PC-3 (cell line): ENCODE results near the gene ANP32E. TPM values are rescaled to one million over a fixed set of nuclear protein-coding genes. Genes with fewer than 3 reads are reported as not detected.
"Not testable (repeated sequence)": the region's sequence is repeated elsewhere in the genome, so short reads cannot be mapped to it uniquely, and the experiment has no call there.

Experiments used
- ATAC-seq: fragments of 200-7000 bp; cut with Tn5 transposase; 2 replicates; pipeline ENCODE4 v1.9.1; 2020; ENCODE audit warnings: mild to moderate bottlenecking, moderate library complexity
- BruUV-seq: library from RNA; stranded (reverse); fragments of 400-500 nt; replicated peaks from 2 replicates; lab custom pipeline; 2021; lab: Mats Ljungman, UMichigan
- CTCF ChIA-PET: fragments of 300-600 bp; sonication (Branson Sonifier 250); formaldehyde crosslinking; loops from one replicate; lab custom pipeline; 2022; ENCODE audit warnings: antibody characterized with exemption; lab: Charles Lee
- POLR2A ChIA-PET: fragments of 300-600 bp; sonication (Branson Sonifier 250); formaldehyde crosslinking; loops from one replicate; lab custom pipeline; 2022; ENCODE audit warnings: antibody characterized with exemption; ENCODE audit not compliant: unreplicated experiment; lab: Charles Lee
- DNase-seq: peaks from one replicate; pipeline ENCODE4 v3.0.0-alpha.2; 2015
- H2AFZ ChIP-seq: fragments of 300-600 bp; sonication (generic); 2 replicates; pipeline ENCODE4 v1.6.0; 2016; ENCODE audit warnings: antibody characterized with exemption, low read length
- H3F3A ChIP-seq: fragments of 300-600 bp; sonication (generic); one replicate; pipeline ENCODE4 v1.6.0; 2017; ENCODE audit warnings: antibody characterized with exemption, low read length, control low read depth, mild to moderate bottlenecking; ENCODE audit not compliant: unreplicated experiment
- H3K27ac ChIP-seq: fragments of 300-600 bp; sonication (generic); 2 replicates; pipeline ENCODE4 v1.5.1; 2016; ENCODE audit warnings: mild to moderate bottlenecking, low read length
- H3K27me3 ChIP-seq: fragments of 300-600 bp; sonication (generic); 2 replicates; pipeline ENCODE4 v1.6.1; 2016; ENCODE audit warnings: low read length, mixed read lengths
- H3K36me3 ChIP-seq: fragments of 300-600 bp; sonication (generic); 2 replicates; pipeline ENCODE4 v1.6.1; 2016; ENCODE audit warnings: low read depth, mixed run types, low read length, mixed read lengths
- H3K4me1 ChIP-seq: fragments of 300-600 bp; sonication (generic); 2 replicates; pipeline ENCODE4 v1.5.1; 2016; ENCODE audit warnings: low read length; ENCODE audit not compliant: insufficient read depth
- H3K4me2 ChIP-seq: fragments of 300-600 bp; sonication (generic); 2 replicates; pipeline ENCODE4 v1.6.0; 2016; ENCODE audit warnings: low read length
- H3K4me3 ChIP-seq: fragments of 300-600 bp; sonication (generic); 2 replicates; pipeline ENCODE4 v1.5.1; 2016; ENCODE audit warnings: mild to moderate bottlenecking, low read length, mixed read lengths
- H3K79me2 ChIP-seq: fragments of 300-600 bp; sonication (generic); 2 replicates; pipeline ENCODE4 v1.6.1; 2017; ENCODE audit warnings: low read length, mixed read lengths
- H3K9ac ChIP-seq: fragments of 300-600 bp; sonication (generic); 2 replicates; pipeline ENCODE4 v1.6.0; 2016; ENCODE audit warnings: mild to moderate bottlenecking, low read length
- H3K9me2 ChIP-seq: fragments of 300-600 bp; sonication (generic); replicated peaks from 2 replicates; pipeline ENCODE4 v1.6.1; 2016; ENCODE audit warnings: mixed run types, low read length, mixed read lengths
- H3K9me3 ChIP-seq: fragments of 300-600 bp; sonication (generic); 2 replicates; pipeline ENCODE4 v1.6.1; 2016; ENCODE audit warnings: low read length, mixed read lengths
- H4K20me1 ChIP-seq: fragments of 300-600 bp; sonication (generic); 2 replicates; pipeline ENCODE4 v1.6.1; 2016; ENCODE audit warnings: low read length, mixed read lengths
- CTCF ChIP-seq: fragments of 300-600 bp; sonication (generic); conservative IDR thresholded peaks from 2 replicates; pipeline ENCODE4 v1.5.1; 2017; ENCODE audit warnings: antibody characterized with exemption, low read depth, mild to moderate bottlenecking, low read length
- EZH2 ChIP-seq: fragments of 300-600 bp; sonication (generic); IDR thresholded peaks from one replicate; pipeline ENCODE4 v1.6.1; 2017; ENCODE audit warnings: antibody characterized with exemption, mild to moderate bottlenecking, low read length; ENCODE audit not compliant: unreplicated experiment
- EZH2phosphoT487 ChIP-seq: fragments of 300-600 bp; sonication (generic); IDR thresholded peaks from 2 replicates; pipeline ENCODE4 v1.6.1; 2018; ENCODE audit warnings: mild to moderate bottlenecking, antibody characterized with exemption, low read length, borderline replicate concordance
- intact Hi-C: fragments of 100-400 bp; cut with micrococcal nuclease; formaldehyde crosslinking; loops from 2 replicates; pipeline ENCODE4 v1.9.0; 2023
- total RNA-seq: library from RNA; depleted of rRNA; stranded (reverse); fragments of >200 nt; gene quantifications from 2 replicates; pipeline ENCODE4 v1.2.3, GENCODE V29; 2014

ANP32E gene
- total RNA-seq, 1 experiment from 2014 or later: 42.0 TPM

- Histone ChIP-seq H3K27me3 (no peaks in the 10 kb centered on the region), H3K36me3 (no peaks in the 10 kb centered on the region), H3K79me2 (peaks cover 32% of the 10 kb centered on the region), H3K27ac (no peak overlapping the region), H3K9ac (no peak overlapping the region), H2AFZ (no peak overlapping the region), H4K20me1 (peaks cover 4% of the 10 kb centered on the region; the same call in 1 of the 2 replicates), H3K4me1 (peaks cover 21% of the 10 kb centered on the region), H3K9me3 (no peaks in the 10 kb centered on the region), H3K4me2 (no peak overlapping the region), H3F3A (no peaks in the 10 kb centered on the region), H3K9me2 (no peaks in the 10 kb centered on the region), H3K4me3 (no peak overlapping the region)
- BruUV-seq: no TSS peak
- ChIA-PET CTCF (no interaction called here), POLR2A (no interaction called here)
- TF ChIP-seq CTCF (no peak), EZH2phosphoT487 (no peak), EZH2 (no peak)
- no peak for DNase-seq
- no peak for ATAC-seq
- intact Hi-C loops: no loop called here
These were observed 1.8 kb upstream of the ANP32E start for GRCh38 chr1:150237746-150238145.

GRCh38 chr1:150237176-150237575 lies 1.3 kb upstream of the ANP32E start:
- H3K27me3 ChIP-seq, intact Hi-C loops, H3K9me2 ChIP-seq, CTCF ChIA-PET, H3F3A ChIP-seq, H3K36me3 ChIP-seq, BruUV-seq, DNase-seq, H3K27ac ChIP-seq, H3K9ac ChIP-seq, ATAC-seq, H3K9me3 ChIP-seq, H4K20me1 ChIP-seq: not testable (repeated sequence)
- Histone ChIP-seq H3K4me2 (peak overlapping the region; percentile 83), H3K4me1 (peaks cover 22% of the 10 kb centered on the region), H3K79me2 (peaks cover 37% of the 10 kb centered on the region), H3K4me3 (peak overlapping the region; percentile 77; the same call in 1 of the 2 replicates), H2AFZ (peak overlapping the region; percentile 84)
- POLR2A ChIA-PET: interaction anchor here (0.7 kb wide), 1 partner anchor 119 kb away, joined by 5 read pairs; no protein-coding TSS in a partner anchor

- Histone ChIP-seq H3K27ac (peak overlapping the region; percentile 80), H3K9me2 (no peaks in the 10 kb centered on the region), H3K36me3 (no peaks in the 10 kb centered on the region), H4K20me1 (peaks cover 4% of the 10 kb centered on the region; the same call in 1 of the 2 replicates), H3K9me3 (no peaks in the 10 kb centered on the region), H2AFZ (peak overlapping the region; percentile 84), H3K27me3 (no peaks in the 10 kb centered on the region), H3K79me2 (peaks cover 42% of the 10 kb centered on the region), H3K4me3 (peak overlapping the region; percentile 77), H3K4me2 (peak overlapping the region; percentile 83), H3K4me1 (peaks cover 22% of the 10 kb centered on the region), H3F3A (no peaks in the 10 kb centered on the region), H3K9ac (peak overlapping the region; percentile 74)
- DNase-seq: no peak
- BruUV-seq: no TSS peak
- intact Hi-C loops: loop anchor here (1.0 kb wide), 1 partner anchor 46 kb away; the partner anchor contains the start of gene CIART
- ChIA-PET POLR2A (interaction anchor here (0.7 kb wide), 1 partner anchor 118 kb away, joined by 5 read pairs; no protein-coding TSS in a partner anchor), CTCF (no interaction called here)
- ATAC-seq: no peak
- TF ChIP-seq EZH2phosphoT487 (no peak), CTCF (no peak), EZH2 (no peak)
These were observed 745 bp upstream of the ANP32E start for GRCh38 chr1:150236614-150237100.
